Stimulated activated CD8-positive, alpha-beta memory T cell treated with anti-CD3 and anti-CD28 coated beads, Interleukin-4, amount 100 ng/mL, for 24 hours (primary cell): Measurements from ENCODE around the gene LGALS12.
"Not testable (repeated sequence)": the region's sequence is repeated elsewhere in the genome, so short reads cannot be mapped to it uniquely, and the experiment has no call there.

Experiments
- DNase-seq: peaks from one replicate; pipeline ENCODE4 v3.0.0-alpha.2; 2020; ENCODE audit warnings: low read depth

Gene LGALS12

DNA sequence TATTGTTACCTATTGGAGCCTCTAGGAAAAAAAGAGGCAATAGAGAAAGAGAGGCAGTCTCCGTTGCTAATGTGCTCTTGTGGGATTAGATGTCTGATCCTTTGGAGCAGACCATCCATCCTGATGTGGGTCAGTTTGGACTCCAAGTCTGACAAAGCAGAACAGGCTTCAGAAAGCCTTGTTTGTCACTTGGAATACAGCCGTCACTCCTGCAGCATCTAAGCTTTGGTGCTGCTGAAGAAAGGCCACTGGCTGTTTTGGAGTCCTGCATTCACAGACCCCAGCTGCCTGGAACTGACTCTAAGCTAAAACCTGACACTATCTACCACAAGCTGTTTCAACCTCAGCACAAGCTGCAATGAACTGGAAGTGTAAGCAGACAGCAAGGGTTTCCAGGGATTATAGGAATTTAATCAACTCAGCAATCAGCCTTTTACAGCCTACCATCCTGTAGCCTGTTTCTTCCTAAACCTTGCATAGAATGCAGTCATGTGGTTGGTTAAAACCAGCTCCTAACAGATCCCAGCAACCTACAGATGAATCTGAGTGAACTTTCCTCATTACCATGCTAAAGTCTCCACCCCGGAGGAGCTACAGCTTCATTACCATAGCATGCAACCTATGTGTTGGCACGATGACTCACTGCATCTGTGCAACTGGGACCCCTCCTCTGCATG is 27.1 kb downstream of the LGALS12 start:
- no peak for DNase-seq

GRCh38 chr11:63534076-63534475 is 28.2 kb downstream of the LGALS12 start:
- DNase-seq: no peak

DNA sequence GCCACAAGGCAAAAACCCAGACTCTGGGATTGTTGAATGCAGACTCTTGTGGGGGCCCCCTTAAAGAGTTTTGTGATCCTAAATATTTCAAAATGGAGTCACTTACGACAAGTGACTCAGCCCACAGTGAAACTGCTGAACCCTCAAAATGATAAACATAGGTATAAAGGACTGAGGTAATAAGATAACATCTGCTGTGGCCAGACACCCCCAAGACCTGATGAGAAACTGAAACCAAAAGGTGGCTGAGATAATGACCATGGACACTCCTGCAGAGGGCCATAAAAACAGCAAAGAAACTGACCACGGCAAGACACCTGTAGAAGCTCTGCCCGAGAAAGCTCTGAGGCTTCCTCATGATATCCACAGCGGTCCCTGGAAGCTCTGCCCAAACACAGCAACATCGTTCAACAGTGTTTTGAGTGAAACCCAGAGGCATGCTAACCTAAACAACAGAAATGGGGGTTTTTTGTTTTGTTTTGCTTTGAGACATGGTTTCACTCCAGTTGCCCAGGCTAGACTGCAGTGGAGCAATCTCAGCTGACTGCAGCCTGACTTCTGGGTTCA is 29.1 kb downstream of the LGALS12 start:
- DNase-seq: no peak

DNA sequence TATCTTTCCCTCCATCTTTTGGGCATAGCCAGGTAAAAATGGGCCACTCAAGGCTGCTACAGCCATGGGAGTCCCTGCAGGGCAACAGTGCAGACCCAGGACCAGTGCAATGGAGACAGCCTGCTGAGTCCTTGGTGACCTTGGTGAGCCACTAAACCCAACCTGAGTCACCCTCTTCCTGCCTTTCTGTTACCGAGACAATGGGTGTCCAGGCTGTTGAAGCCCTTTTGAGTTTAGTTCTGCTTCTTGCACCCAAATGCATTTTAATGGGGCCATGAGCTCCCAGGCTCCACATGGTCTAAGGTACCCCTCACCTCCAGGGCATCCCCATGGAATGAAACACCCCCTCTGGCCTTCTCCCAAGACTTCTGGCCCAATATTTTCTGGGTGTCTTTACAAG is 29.9 kb downstream of the LGALS12 start:
- no peak for DNase-seq

DNA sequence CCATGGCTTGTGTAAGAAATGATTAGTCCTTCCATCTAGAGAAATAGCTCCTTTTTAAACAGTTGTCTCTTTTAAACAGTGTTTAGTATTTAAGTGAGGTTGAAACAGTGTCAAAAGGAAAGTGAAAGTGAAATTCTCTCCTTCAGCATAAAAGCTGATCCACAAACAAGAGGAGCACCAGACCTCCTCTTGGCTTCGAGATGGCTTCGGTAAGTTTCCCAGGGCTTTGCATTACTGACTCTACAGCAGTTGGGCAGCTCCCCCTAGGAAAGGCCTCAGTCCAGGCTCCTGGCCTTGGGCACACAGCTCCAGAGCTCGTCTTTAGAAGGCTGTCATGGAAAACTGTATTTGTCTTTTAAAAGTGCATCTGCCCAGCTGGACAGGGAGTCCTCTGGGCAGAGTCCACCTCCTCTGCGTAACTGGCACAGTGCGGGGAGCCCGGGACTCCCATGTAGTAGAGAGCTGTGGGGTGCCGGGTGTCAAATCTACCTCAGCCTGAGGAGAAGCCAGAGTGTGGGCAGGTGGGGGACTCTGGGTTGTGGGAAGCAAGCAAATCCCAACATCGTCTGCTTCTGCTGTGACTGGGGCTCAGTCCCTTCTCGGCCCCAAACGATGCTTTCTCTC is 30.9 kb downstream of the LGALS12 start, which contains the start of gene PLAAT4:
Gene PLAAT4, plus strand, starts transcription at position 140 of the 624 bp plus-strand sequence. Its CDS starts 61 bp downstream, at position 201.
- no peak for DNase-seq

GRCh38 chr11:63537293-63538101 is 31.6 kb downstream of the LGALS12 start:
- no peak for DNase-seq

DNA sequence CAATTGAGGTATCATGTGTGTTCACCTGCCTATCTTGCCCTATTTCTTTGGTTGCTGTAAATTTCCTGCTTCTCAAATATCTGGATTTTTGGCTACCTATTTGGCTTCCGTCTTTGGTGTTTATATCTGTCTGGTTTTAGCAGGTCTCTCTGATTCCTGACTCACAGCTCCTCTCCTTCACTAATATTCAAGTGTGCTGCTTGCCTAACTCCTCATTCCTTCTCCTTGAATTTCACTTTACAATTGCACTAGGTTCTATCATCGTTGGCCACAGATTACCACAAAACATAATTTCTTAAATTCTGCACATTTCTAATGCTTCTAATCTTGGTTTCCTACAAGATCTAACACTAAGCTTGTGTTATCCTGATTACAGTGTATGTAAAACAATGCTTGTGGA is 36.6 kb downstream of the LGALS12 start:
- DNase-seq: not testable (repeated sequence)

DNA sequence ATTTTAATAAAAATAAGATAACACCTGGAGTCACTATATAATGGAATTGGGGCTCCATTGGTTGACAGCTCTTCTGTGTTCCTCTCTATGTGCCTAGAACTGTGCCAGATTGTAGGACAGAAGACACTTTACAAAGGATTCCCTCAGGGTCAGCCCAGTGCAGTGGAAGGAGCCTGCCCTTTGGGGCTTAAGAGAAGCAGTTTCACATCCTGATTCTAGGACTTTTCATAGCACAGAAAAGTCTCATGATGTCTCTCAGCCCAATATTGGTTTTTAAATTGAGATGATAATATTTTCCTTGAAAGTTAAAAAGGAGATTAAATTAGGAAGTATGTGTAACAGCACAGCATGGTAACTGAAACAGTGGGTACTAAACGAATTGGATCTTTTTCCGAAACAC is 37.8 kb downstream of the LGALS12 start:
- no peak for DNase-seq

DNA sequence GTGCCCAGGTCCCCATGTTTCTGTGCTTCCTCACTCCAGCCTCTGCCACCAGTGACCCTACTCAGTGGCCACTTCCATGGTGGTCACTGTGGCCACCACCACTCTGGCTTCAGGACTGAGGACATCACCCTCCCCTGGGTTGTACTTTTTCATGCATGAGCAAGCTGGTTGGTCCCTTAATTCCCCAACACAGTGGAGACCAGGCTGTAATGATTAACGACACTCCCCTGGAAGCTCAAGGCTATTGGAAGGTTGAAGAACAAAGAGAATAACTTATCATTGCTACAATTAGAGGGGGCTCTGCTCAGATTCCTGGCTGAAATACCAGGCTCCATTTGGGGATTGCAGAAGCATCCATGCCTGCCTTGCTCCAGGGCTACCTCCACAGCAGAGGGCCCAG is 41.2 kb downstream of the LGALS12 start:
- DNase-seq: no peak

- no peak for DNase-seq
These were observed 42.3 kb downstream of the LGALS12 start for GRCh38 chr11:63548178-63548577.

DNA sequence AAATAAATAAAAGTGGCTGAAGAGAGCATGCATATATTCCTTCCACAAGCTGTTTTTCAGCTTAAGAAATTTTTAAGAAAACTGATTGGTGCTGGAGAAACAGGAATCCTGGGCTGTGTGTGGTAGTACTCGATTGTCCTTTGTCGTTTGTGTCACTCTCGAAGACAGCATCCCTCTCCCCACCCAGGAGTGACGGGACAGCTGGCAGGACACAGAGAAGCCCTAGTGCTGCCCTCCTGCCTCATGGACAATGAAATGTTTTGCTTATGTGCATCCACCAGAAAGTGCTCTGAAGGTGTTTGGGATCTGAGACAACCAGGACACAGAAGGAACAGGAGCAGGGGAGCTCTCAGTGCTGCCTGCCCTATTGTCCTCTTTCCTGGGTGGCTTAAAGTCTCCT is 43.5 kb downstream of the LGALS12 start:
- no peak for DNase-seq

- not testable (repeated sequence) for DNase-seq
These were observed 44.3 kb downstream of the LGALS12 start for GRCh38 chr11:63550156-63550700.

- no peak for DNase-seq
These were observed 45.4 kb downstream of the LGALS12 start for GRCh38 chr11:63551091-63551888.

- no peak for DNase-seq
These were observed 46.0 kb downstream of the LGALS12 start for GRCh38 chr11:63551889-63552266.

DNA sequence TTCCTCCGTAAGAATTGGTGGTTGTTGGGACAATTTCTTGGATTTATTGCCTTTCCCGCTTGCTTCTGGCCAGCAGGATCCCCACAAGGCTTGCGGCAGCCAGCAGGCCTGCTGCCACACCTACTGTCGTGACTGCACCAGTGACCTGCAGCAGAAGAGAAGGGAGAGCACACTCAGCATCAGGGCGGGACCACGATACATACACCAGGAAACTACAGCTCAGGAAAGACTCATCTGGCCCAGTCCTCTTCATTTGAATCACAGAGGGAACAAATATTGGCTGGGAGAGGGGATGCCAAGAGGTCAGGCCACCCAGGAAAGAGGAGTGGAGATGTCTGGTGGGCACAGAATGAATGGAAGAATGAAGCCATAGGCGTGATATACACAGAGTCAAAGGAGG is 47.0 kb downstream of the LGALS12 start:
- no peak for DNase-seq

GRCh38 chr11:63553759-63554158 is 47.9 kb downstream of the LGALS12 start:
- DNase-seq: peak; percentile 21

DNA sequence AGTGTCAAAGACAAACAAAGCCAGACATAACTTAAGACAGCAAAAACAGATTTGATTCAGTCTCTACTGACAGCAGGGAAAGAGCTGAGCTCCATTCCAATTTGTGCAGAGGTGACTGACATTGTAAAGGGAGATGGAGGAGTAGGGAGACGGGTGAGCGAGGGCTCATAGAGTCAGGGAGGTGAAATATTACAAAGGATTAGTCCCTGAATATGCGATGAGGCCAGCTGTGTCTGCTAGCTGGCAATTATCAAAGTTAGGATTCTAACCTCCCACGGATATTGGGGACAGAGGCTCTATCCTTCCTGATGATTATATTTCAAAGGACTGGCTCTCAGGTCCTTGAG is 49.0 kb downstream of the LGALS12 start:
- DNase-seq: no peak

DNA sequence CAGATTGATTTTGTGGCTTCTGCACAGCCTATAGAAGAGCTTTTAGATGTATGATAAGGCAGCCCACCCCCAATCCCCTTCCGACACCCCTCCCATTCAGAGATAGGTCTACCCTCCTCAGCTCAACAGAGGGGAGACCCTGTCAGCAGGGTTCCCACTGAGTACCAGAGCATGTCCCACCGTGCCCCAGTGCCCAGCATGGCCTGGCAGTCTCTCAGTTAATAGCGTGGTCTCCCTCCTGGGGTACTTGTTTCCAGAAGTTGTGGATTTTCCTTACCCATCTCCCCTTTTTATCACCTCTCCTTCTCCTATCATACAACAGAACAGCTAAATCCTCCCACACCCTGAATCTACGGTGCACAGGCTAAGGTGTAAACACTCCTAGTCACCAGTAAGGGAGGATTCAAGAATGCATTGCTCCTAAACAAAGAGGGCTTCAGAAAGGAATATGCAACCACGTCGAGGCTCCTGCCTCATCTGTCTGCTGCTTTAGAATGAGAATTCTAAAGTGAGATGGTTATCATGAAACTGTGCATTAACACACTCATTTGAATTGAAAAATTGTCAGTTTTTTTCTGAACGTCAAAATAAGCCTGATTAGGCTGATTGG is 50.6 kb downstream of the LGALS12 start:
- DNase-seq: no peak

- no peak for DNase-seq
These were observed 51.7 kb downstream of the LGALS12 start for GRCh38 chr11:63557570-63557969.

DNA sequence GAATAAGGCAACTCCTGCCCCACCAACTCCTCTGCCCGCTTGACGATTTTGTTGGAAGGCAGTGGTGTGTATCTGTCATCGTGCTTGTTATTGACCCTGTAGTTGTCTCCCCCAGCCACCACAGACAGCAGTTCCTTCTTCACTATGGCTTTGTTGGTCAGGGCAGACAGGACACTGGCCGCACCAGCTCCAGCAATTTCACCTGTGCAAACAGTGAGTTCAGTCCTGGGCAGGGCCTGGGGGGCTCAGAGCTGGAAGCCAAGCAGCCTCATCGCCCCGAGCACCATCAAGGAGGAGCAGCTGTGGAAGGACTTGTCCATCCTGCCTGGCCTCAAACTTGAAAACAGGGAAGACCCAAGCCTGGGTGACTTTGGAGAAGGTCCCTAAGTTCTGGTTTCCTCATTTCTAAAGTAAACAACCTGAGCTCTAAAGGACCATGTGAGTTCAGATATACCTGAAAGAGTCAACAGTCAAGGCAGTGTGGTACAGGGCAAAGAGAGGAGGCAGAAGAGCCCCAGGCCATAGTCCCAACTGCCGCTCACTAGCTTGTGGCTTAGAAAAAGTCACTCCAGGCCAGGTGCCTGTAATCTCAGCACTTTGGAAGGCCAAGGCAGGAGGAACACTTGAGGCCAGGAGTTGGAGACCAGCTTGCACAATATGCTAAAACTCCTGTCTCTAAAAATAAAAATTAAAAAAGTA is 52.7 kb downstream of the LGALS12 start:
- DNase-seq: no peak
